Type B pancreatic cell (in vitro differentiated cells): ENCODE data around the gene MACROD1. TPM values are rescaled to one million over a fixed set of nuclear protein-coding genes. Genes with fewer than 3 reads are reported as not detected.

Experiments
- DNase-seq: peaks from one replicate; pipeline ENCODE4 v3.0.0; 2021; ENCODE audit warnings: mixed read lengths; ENCODE audit not compliant: unreplicated experiment; ENCODE audit errors: extremely low spot score
- H3K27ac Mint-ChIP-seq: 2 replicates; pipeline ENCODE4 v1.8.0; 2021; ENCODE audit warnings: mild to moderate bottlenecking, mixed read lengths
- H3K27me3 Mint-ChIP-seq: 2 replicates; pipeline ENCODE4 v1.8.0; 2021; ENCODE audit warnings: mixed read lengths
- H3K36me3 Mint-ChIP-seq: 2 replicates; pipeline ENCODE4 v1.8.0; 2021; ENCODE audit warnings: mixed read lengths
- H3K4me1 Mint-ChIP-seq: one replicate; pipeline ENCODE4 v1.8.0; 2021; ENCODE audit warnings: mixed read lengths; ENCODE audit not compliant: unreplicated experiment
- H3K4me3 Mint-ChIP-seq: 2 replicates; pipeline ENCODE4 v1.8.0; 2021; ENCODE audit warnings: mild to moderate bottlenecking, mixed read lengths
- H3K9me3 Mint-ChIP-seq: 2 replicates; pipeline ENCODE4 v1.8.0; 2021; ENCODE audit warnings: mixed read lengths
- CTCF ChIP-seq: fragments of 200-600 bp; sonication (generic); conservative IDR thresholded peaks from 2 replicates; pipeline ENCODE4 v1.5.0; 2021; ENCODE audit warnings: antibody characterized with exemption, mild to moderate bottlenecking
- total RNA-seq: library from RNA; stranded (reverse); gene quantifications from 2 replicates; pipeline ENCODE4 v1.2.1, GENCODE V29; 2021; ENCODE audit warnings: low replicate concordance

The MACROD1 gene
- total RNA-seq, 1 donor from 2014 or later = 21.1 TPM

GRCh38 chr11:64151337-64151736 lies 14.6 kb downstream of the MACROD1 start:
- H3K4me3 Mint-ChIP-seq = no peak overlapping the region
- TF ChIP-seq CTCF = no peak
- H3K36me3 Mint-ChIP-seq = no peaks in the 10 kb centered on the region
- H3K9me3 Mint-ChIP-seq = no peaks in the 10 kb centered on the region
- DNase-seq = no peak
- peaks cover 27% of the 10 kb centered on the region for H3K4me1 Mint-ChIP-seq
- H3K27ac Mint-ChIP-seq = no peak overlapping the region
- H3K27me3 Mint-ChIP-seq = peaks cover 3% of the 10 kb centered on the region

- Mint-ChIP-seq H3K27me3 (peaks cover 3% of the 10 kb centered on the region), H3K27ac (no peak overlapping the region), H3K9me3 (no peaks in the 10 kb centered on the region), H3K4me3 (no peak overlapping the region), H3K36me3 (no peaks in the 10 kb centered on the region), H3K4me1 (peaks cover 27% of the 10 kb centered on the region)
- DNase-seq = no peak
- no peak for TF ChIP-seq CTCF
These were observed 15.3 kb downstream of the MACROD1 start for GRCh38 chr11:64150481-64151239.

GRCh38 chr11:64150051-64150450 lies 15.9 kb downstream of the MACROD1 start:
- Mint-ChIP-seq H3K4me1 (peaks cover 31% of the 10 kb centered on the region), H3K27me3 (peaks cover 3% of the 10 kb centered on the region), H3K36me3 (no peaks in the 10 kb centered on the region), H3K27ac (no peak overlapping the region), H3K4me3 (no peak overlapping the region), H3K9me3 (no peaks in the 10 kb centered on the region)
- no peak for TF ChIP-seq CTCF
- DNase-seq = no peak

- peak; percentile 4 for TF ChIP-seq CTCF
- Mint-ChIP-seq H3K27me3 (peaks cover 3% of the 10 kb centered on the region), H3K36me3 (no peaks in the 10 kb centered on the region), H3K9me3 (no peaks in the 10 kb centered on the region), H3K27ac (no peak overlapping the region), H3K4me3 (no peak overlapping the region), H3K4me1 (peaks cover 26% of the 10 kb centered on the region)
- no peak for DNase-seq
These were observed 16.8 kb downstream of the MACROD1 start for GRCh38 chr11:64148917-64149617.

GRCh38 chr11:64148226-64148916 lies 17.5 kb downstream of the MACROD1 start:
- Mint-ChIP-seq H3K27ac (peak overlapping the region; percentile 70), H3K36me3 (no peaks in the 10 kb centered on the region), H3K4me1 (peaks cover 22% of the 10 kb centered on the region), H3K9me3 (no peaks in the 10 kb centered on the region), H3K4me3 (peak overlapping the region; percentile 80), H3K27me3 (peaks cover 6% of the 10 kb centered on the region)
- TF ChIP-seq CTCF = peak; percentile 98
- DNase-seq = peak; percentile 89
